SU-DHL-6 (cell line): ENCODE measurements around the gene KLHL30.

Experiments
- H2AFZ ChIP-seq: fragments of 200-600 bp; sonication (generic); 2 replicates; pipeline ENCODE4 v1.6.1; 2014; ENCODE audit warnings: low read depth, mild to moderate bottlenecking, moderate library complexity, mixed read lengths, antibody characterized with exemption, low read length; ENCODE audit not compliant: severe bottlenecking
- H3F3A ChIP-seq: fragments of 200-600 bp; shearing (Covaris generic); 2 replicates; pipeline ENCODE4 v1.6.0; 2016; ENCODE audit warnings: antibody characterized with exemption, mild to moderate bottlenecking; ENCODE audit not compliant: insufficient read depth
- H3K27ac ChIP-seq: fragments of 200-600 bp; sonication (generic); 2 replicates; pipeline ENCODE4 v1.5.1; 2016; ENCODE audit warnings: low read depth, mild to moderate bottlenecking, low read length, moderate library complexity, mixed read lengths
- H3K27me3 ChIP-seq: fragments of 200-600 bp; sonication (generic), shearing (Covaris generic); 2 replicates; pipeline ENCODE4 v1.6.0; 2014; ENCODE audit warnings: mild to moderate bottlenecking, low read length
- H3K36me3 ChIP-seq: fragments of 200-600 bp; sonication (generic); 2 replicates; pipeline ENCODE4 v1.6.1; 2014; ENCODE audit warnings: mild to moderate bottlenecking, low read length, mixed read lengths
- H3K4me2 ChIP-seq: fragments of 300-600, 200-600 bp; shearing (Covaris generic), sonication (generic); 2 replicates; pipeline ENCODE4 v1.6.0; 2014; ENCODE audit warnings: low read length, low read depth, mild to moderate bottlenecking; ENCODE audit not compliant: poor library complexity, severe bottlenecking
- H3K4me3 ChIP-seq: fragments of 200-600 bp; sonication (generic); 2 replicates; pipeline ENCODE4 v1.5.1; 2014; ENCODE audit warnings: antibody characterized with exemption, low read length, mild to moderate bottlenecking, mixed read lengths; ENCODE audit not compliant: insufficient read depth, poor library complexity, severe bottlenecking
- H3K79me2 ChIP-seq: fragments of 200-600 bp; sonication (generic); 2 replicates; pipeline ENCODE4 v1.6.1; 2014; ENCODE audit warnings: mild to moderate bottlenecking, low read length, moderate library complexity; ENCODE audit not compliant: insufficient read depth
- H3K9ac ChIP-seq: fragments of 200-600 bp; sonication (generic); 2 replicates; pipeline ENCODE4 v1.7.0; 2014; ENCODE audit warnings: mild to moderate bottlenecking, low read length
- H3K9me2 ChIP-seq: fragments of 200-600 bp; sonication (generic); replicated peaks from 2 replicates; pipeline ENCODE4 v1.6.1; 2014; ENCODE audit warnings: low read length; ENCODE audit not compliant: insufficient read depth
- H3K9me3 ChIP-seq: fragments of 200-600 bp; sonication (generic); 2 replicates; pipeline ENCODE4 v1.6.1; 2014; ENCODE audit warnings: low read length, mixed read lengths; ENCODE audit not compliant: insufficient read depth
- H4K20me1 ChIP-seq: fragments of 200-600 bp; sonication (generic); 2 replicates; pipeline ENCODE4 v1.6.1; 2014; ENCODE audit warnings: low read depth, mild to moderate bottlenecking, antibody characterized with exemption, low read length, moderate library complexity, mixed read lengths
- CTCF ChIP-seq: fragments of 200-600 bp; sonication (generic); IDR thresholded peaks from one replicate; pipeline ENCODE4 v1.5.1; 2017; ENCODE audit warnings: antibody characterized with exemption, mild to moderate bottlenecking, low read length, moderate library complexity; ENCODE audit not compliant: insufficient read depth, poor library complexity, severe bottlenecking
- EZH2phosphoT487 ChIP-seq: fragments of 200-600 bp; sonication (generic), shearing (Covaris generic); conservative IDR thresholded peaks from 2 replicates; pipeline ENCODE4 v1.6.1; 2018; ENCODE audit warnings: mild to moderate bottlenecking, antibody characterized with exemption, low read length, moderate library complexity, mixed read lengths

KLHL30 gene

GRCh38 chr2:238167344-238167715 lies 28.9 kb downstream of the KLHL30 start:
- Histone ChIP-seq H3K27me3 (no peaks in the 10 kb centered on the region), H3F3A (peaks cover 4% of the 10 kb centered on the region; the same call in 1 of the 2 replicates), H2AFZ (no peak overlapping the region), H3K9me3 (no peaks in the 10 kb centered on the region), H4K20me1 (no peaks in the 10 kb centered on the region), H3K9me2 (no peaks in the 10 kb centered on the region), H3K27ac (no peak overlapping the region), H3K36me3 (no peaks in the 10 kb centered on the region; the same call in 1 of the 2 replicates), H3K79me2 (no peaks in the 10 kb centered on the region), H3K9ac (no peak overlapping the region), H3K4me3 (no peak overlapping the region), H3K4me2 (no peak overlapping the region)
- TF ChIP-seq EZH2phosphoT487, result no peak
- TF ChIP-seq CTCF, result no peak

GRCh38 chr2:238167761-238168160 lies 29.3 kb downstream of the KLHL30 start:
- H3K4me2 ChIP-seq, result no peak overlapping the region
- no peak overlapping the region for H3K9ac ChIP-seq
- no peaks in the 10 kb centered on the region; the same call in 1 of the 2 replicates for H3K36me3 ChIP-seq
- no peak overlapping the region for H3K4me3 ChIP-seq
- H3K27ac ChIP-seq, result no peak overlapping the region
- no peaks in the 10 kb centered on the region for H3K27me3 ChIP-seq
- H3K9me3 ChIP-seq, result no peaks in the 10 kb centered on the region
- peaks cover 4% of the 10 kb centered on the region; the same call in 1 of the 2 replicates for H3F3A ChIP-seq
- no peak for TF ChIP-seq EZH2phosphoT487
- TF ChIP-seq CTCF, result no peak
- H4K20me1 ChIP-seq, result no peaks in the 10 kb centered on the region
- H3K79me2 ChIP-seq, result no peaks in the 10 kb centered on the region
- H2AFZ ChIP-seq, result no peak overlapping the region
- no peaks in the 10 kb centered on the region for H3K9me2 ChIP-seq

- Histone ChIP-seq H3K9me2 (no peaks in the 10 kb centered on the region), H3K4me2 (no peak overlapping the region), H4K20me1 (no peaks in the 10 kb centered on the region), H3K36me3 (no peaks in the 10 kb centered on the region; the same call in 1 of the 2 replicates), H3K9ac (no peak overlapping the region), H3K4me3 (no peak overlapping the region), H3K27ac (no peak overlapping the region), H2AFZ (no peak overlapping the region), H3K27me3 (no peaks in the 10 kb centered on the region), H3K79me2 (no peaks in the 10 kb centered on the region), H3F3A (peaks cover 4% of the 10 kb centered on the region; the same call in 1 of the 2 replicates), H3K9me3 (no peaks in the 10 kb centered on the region)
- TF ChIP-seq CTCF (no peak), EZH2phosphoT487 (no peak)
Observed at GRCh38 chr2:238168196-238169047, 30.0 kb downstream of the KLHL30 start.
